IMR-90 (cell line): ENCODE results near the gene PRPF40A. TPM values are rescaled to one million over a fixed set of nuclear protein-coding genes. Genes with fewer than 3 reads are reported as not detected.

Experiments
- ATAC-seq: fragments of 200-7000 bp; cut with Tn5 transposase; 2 replicates; pipeline ENCODE4 v1.9.1; 2020; ENCODE audit warnings: low read depth, mild to moderate bottlenecking, moderate library complexity
- BruUV-seq: library from RNA; stranded (reverse); fragments of 400-500 nt; replicated peaks from 2 replicates; lab custom pipeline; 2021; lab: Mats Ljungman, UMichigan
- CTCF ChIA-PET: fragments of 300-600 bp; formaldehyde crosslinking; extraction: SDS; loops from one replicate; lab custom pipeline; 2021; ENCODE audit warnings: antibody characterized with exemption; lab: Yijun Ruan, JAX
- POLR2A ChIA-PET: fragments of 300-600 bp; sonication (Branson Sonifier 250); formaldehyde crosslinking; loops from one replicate; lab custom pipeline; 2022; ENCODE audit warnings: antibody characterized with exemption; ENCODE audit not compliant: unreplicated experiment; lab: Charles Lee
- DNase-seq: peaks from one replicate; pipeline ENCODE4 v3.0.0; 2013
- H2AFZ ChIP-seq: replicated peaks from 2 replicates; pipeline ENCODE3; 2013; ENCODE audit warnings: low read length, mild to moderate bottlenecking; ENCODE audit not compliant: poor library complexity
- H2AK5ac ChIP-seq: 2 replicates; pipeline ENCODE4 v1.6.1; 2013; ENCODE audit warnings: low read depth, low read length, inconsistent platforms
- H2AK9ac ChIP-seq: replicated peaks from 2 replicates; pipeline ENCODE3; 2013; ENCODE audit warnings: mild to moderate bottlenecking, low read depth, low read length, moderate library complexity; ENCODE audit not compliant: poor library complexity
- H2BK120ac ChIP-seq: 2 replicates; pipeline ENCODE4 v1.6.1; 2013; ENCODE audit warnings: low read depth, low read length, inconsistent platforms
- H2BK15ac ChIP-seq: 3 replicates; pipeline ENCODE4 v1.6.1; 2013; ENCODE audit warnings: low read depth, low read length, inconsistent platforms
- H2BK20ac ChIP-seq: 2 replicates; pipeline ENCODE4 v1.6.1; 2013; ENCODE audit warnings: low read depth, mild to moderate bottlenecking, inconsistent platforms, low read length, moderate library complexity
- H2BK5ac ChIP-seq: 2 replicates; pipeline ENCODE4 v1.6.1; 2013; ENCODE audit warnings: mild to moderate bottlenecking, low read depth, low read length, inconsistent platforms; ENCODE audit not compliant: poor library complexity, severe bottlenecking
- H3K14ac ChIP-seq: replicated peaks from 2 replicates; pipeline ENCODE4 v1.6.1; 2013; ENCODE audit warnings: low read depth, low read length, inconsistent platforms
- H3K18ac ChIP-seq: 2 replicates; pipeline ENCODE4 v1.6.1; 2013; ENCODE audit warnings: low read depth, low read length, control low read depth
- H3K23ac ChIP-seq: 2 replicates; pipeline ENCODE4 v1.6.1; 2013; ENCODE audit warnings: low read depth, low read length, inconsistent platforms
- H3K27ac ChIP-seq: 2 replicates; pipeline ENCODE4 v1.5.1; 2013; ENCODE audit warnings: mild to moderate bottlenecking, control low read depth, low read length; ENCODE audit not compliant: insufficient read depth
- H3K27me3 ChIP-seq: 2 replicates; pipeline ENCODE4 v1.6.1; 2013; ENCODE audit warnings: low read length; ENCODE audit not compliant: control insufficient read depth, insufficient read depth
- H3K36me3 ChIP-seq: 2 replicates; pipeline ENCODE4 v1.6.1; 2013; ENCODE audit warnings: low read length, mixed read lengths; ENCODE audit not compliant: control insufficient read depth, insufficient read depth
- H3K4ac ChIP-seq: 2 replicates; pipeline ENCODE4 v1.6.1; 2013; ENCODE audit warnings: low read depth, low read length, inconsistent platforms
- H3K4me1 ChIP-seq: 2 replicates; pipeline ENCODE4 v1.6.1; 2013; ENCODE audit warnings: low read length, mixed read lengths; ENCODE audit not compliant: control insufficient read depth, insufficient read depth
- H3K4me2 ChIP-seq: 2 replicates; pipeline ENCODE4 v1.6.1; 2013; ENCODE audit warnings: low read depth, mild to moderate bottlenecking, control low read depth, low read length, moderate library complexity
- H3K4me3 ChIP-seq: 2 replicates; pipeline ENCODE4 v1.5.1; 2013; ENCODE audit warnings: low read depth, mild to moderate bottlenecking, control low read depth, low read length, moderate library complexity; ENCODE audit not compliant: insufficient read depth
- H3K56ac ChIP-seq: 2 replicates; pipeline ENCODE4 v1.6.1; 2013; ENCODE audit warnings: low read length, inconsistent platforms; ENCODE audit not compliant: insufficient read depth; ENCODE audit errors: extremely low read depth
- H3K79me1 ChIP-seq, 2 experiments: 2 replicates each; pipeline ENCODE4 v1.6.1; 2013; ENCODE audit warnings: low read length in 2 of 2, inconsistent platforms in 1 of 2, low read depth in 1 of 2
- H3K9ac ChIP-seq: 2 replicates; pipeline ENCODE4 v1.6.1; 2013; ENCODE audit warnings: low read depth, low read length, control low read depth
- H3K9me1 ChIP-seq: 2 replicates; pipeline ENCODE4 v1.6.1; 2013; ENCODE audit warnings: low read length, inconsistent platforms; ENCODE audit not compliant: insufficient read depth
- H3K9me3 ChIP-seq: 2 replicates; pipeline ENCODE4 v1.6.1; 2013; ENCODE audit warnings: low read length; ENCODE audit not compliant: control insufficient read depth, insufficient read depth
- H4K20me1 ChIP-seq: 2 replicates; pipeline ENCODE4 v1.6.1; 2013; ENCODE audit warnings: low read length, inconsistent platforms; ENCODE audit not compliant: insufficient read depth
- H4K5ac ChIP-seq: 2 replicates; pipeline ENCODE4 v1.6.1; 2013; ENCODE audit warnings: mild to moderate bottlenecking, low read depth, low read length, control low read depth
- H4K8ac ChIP-seq, 2 experiments: 2 replicates each; pipeline ENCODE4 v1.6.1; 2013; ENCODE audit warnings: low read depth in 2 of 2, low read length in 2 of 2, control low read depth in 1 of 2, inconsistent platforms in 1 of 2
- H4K91ac ChIP-seq: 2 replicates; pipeline ENCODE4 v1.6.1; 2013; ENCODE audit warnings: low read depth, low read length, inconsistent platforms; ENCODE audit not compliant: insufficient read depth
- FOS ChIP-seq: fragments of 150-350 bp; IDR thresholded peaks from 2 replicates; pipeline ENCODE4 v1.6.1; 2016; ENCODE audit warnings: low read depth, low read length
- WGBS, 2 experiments: methylation state at CpG; one replicate each; pipeline versions ENCODE4 v1.1.5 to v1.1.7; 2013; ENCODE audit warnings: missing lambda C conversion rate in 2 of 2; ENCODE audit not compliant: insufficient read length in 1 of 2; ENCODE audit errors: extremely low coverage in 2 of 2; 5-methylcytosine and 5-hydroxymethylcytosine counted together
- dilution Hi-C: fragments of 300-500 bp; cut with HindIII; formaldehyde crosslinking; loops from one replicate; pipeline ENCODE4 v1.14.3; 2018; ENCODE audit warnings: low sequenced_read_pairs; ENCODE audit not compliant: unreplicated experiment
- in situ Hi-C: fragments of 300-500 bp; cut with MboI; formaldehyde crosslinking; loops from 3 replicates; pipeline ENCODE4 v1.14.3; 2019; ENCODE audit warnings: low sequenced_read_pairs, inconsistent platforms, mixed read lengths
- intact Hi-C: fragments of 100-400 bp; cut with micrococcal nuclease; formaldehyde crosslinking; loops from 2 replicates; pipeline ENCODE4 v1.10.0; 2022
- polyA plus RNA-seq, 3 experiments: library from polyadenylated mRNA; depleted of rRNA; stranded (reverse); fragments of >200 nt; gene quantifications; 2 replicates each; pipeline ENCODE4 v1.2.3, GENCODE V29; 2012; ENCODE audit warnings: low replicate concordance in 1 of 3
- total RNA-seq: library from RNA; depleted of rRNA; stranded (reverse); fragments of >200 nt; gene quantifications from 2 replicates; pipeline ENCODE4 v1.2.3, GENCODE V29; 2012

Gene PRPF40A
- total and polyA plus RNA-seq, 2 of the 4 experiments (the other 2 are of a cell fraction): 49.1 to 150 TPM

GRCh38 chr2:152618193-152618564 lies 99.1 kb downstream of the PRPF40A start:
- H3K4me3 ChIP-seq: no peak overlapping the region
- no TSS peak for BruUV-seq
- no peak overlapping the region for H2BK20ac ChIP-seq
- H3K4me2 ChIP-seq: no peak overlapping the region
- no peak overlapping the region for H3K56ac ChIP-seq
- no peak for TF ChIP-seq FOS
- no peak overlapping the region for H3K9ac ChIP-seq
- no peak overlapping the region for H4K8ac ChIP-seq
- no peak overlapping the region for H2AFZ ChIP-seq
- in situ Hi-C loops: no loop called here
- no peak overlapping the region for H3K27ac ChIP-seq
- no peaks in the 10 kb centered on the region for H4K20me1 ChIP-seq
- H3K18ac ChIP-seq: no peak overlapping the region
- no peaks in the 10 kb centered on the region for H3K27me3 ChIP-seq
- 82% methylated on average over 2 of the region's 5 CpGs; no CpG with 5 or more reads in 1 of the 2 experiments for WGBS, 2 experiments
- no peaks in the 10 kb centered on the region; the same call in none of the 2 replicates for H3K4me1 ChIP-seq
- H3K9me1 ChIP-seq: no peaks in the 10 kb centered on the region; the same call in 1 of the 2 replicates
- no peak overlapping the region for H3K23ac ChIP-seq
- POLR2A ChIA-PET: no interaction called here
- no peak overlapping the region for H4K91ac ChIP-seq
- H2BK5ac ChIP-seq: no peak overlapping the region
- dilution Hi-C loops: no loop called here
- DNase-seq: no peak
- H2AK9ac ChIP-seq: no peak overlapping the region
- no peak overlapping the region for H2BK15ac ChIP-seq
- CTCF ChIA-PET: interaction anchor here (1.3 kb wide), 1 partner anchor 10 kb away, joined by 4 read pairs; no protein-coding TSS in a partner anchor
- no peaks in the 10 kb centered on the region for H3K79me1 ChIP-seq
- H2BK120ac ChIP-seq: no peak overlapping the region
- no peak for ATAC-seq
- intact Hi-C loops: no loop called here
- peaks cover 16% of the 10 kb centered on the region for H3K36me3 ChIP-seq
- H2AK5ac ChIP-seq: no peak overlapping the region
- no peak overlapping the region for H4K5ac ChIP-seq
- H3K9me3 ChIP-seq: no peaks in the 10 kb centered on the region
- H3K4ac ChIP-seq: no peak overlapping the region
- no peak overlapping the region for H3K14ac ChIP-seq
